ENCODE data around the gene MED23.

DNA sequence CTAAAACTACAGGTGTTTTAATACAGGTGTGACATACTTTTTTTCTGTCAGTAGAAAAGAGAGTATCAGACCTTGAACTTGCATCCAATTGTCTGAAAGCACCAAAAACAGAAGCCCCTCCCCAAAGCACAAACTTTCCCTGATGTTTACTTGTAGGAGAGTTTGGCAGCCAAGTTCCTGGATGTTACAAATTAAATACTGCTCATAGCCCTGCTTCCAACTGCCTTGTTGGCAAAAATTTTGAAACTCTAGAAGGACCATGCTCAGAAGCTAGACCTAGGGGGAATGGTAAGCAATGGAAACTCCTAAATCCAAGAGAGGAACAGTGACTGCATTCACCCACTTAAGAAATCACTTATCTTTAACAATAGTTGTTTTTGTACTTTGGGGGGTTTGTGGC lies 72.0 kb downstream of the MED23 start:
- TF ChIP-seq POLR2A (IDR thresholded peaks at IDR 0.05; ENCODE audit: extremely low read depth, insufficient read length) (no peak), CTCF (IDR thresholded peaks at IDR 0.05; ENCODE audit: low read depth, low read length) (no peak), MAX (IDR thresholded peaks at IDR 0.05; ENCODE audit: low read depth, low read length) (no peak)
